LNCAP (cell line): Measurements from ENCODE around the gene NDP.

Experiments used
- CTCF ChIP-seq: fragments of 450-650 bp; IDR thresholded peaks from 2 replicates; pipeline ENCODE4 v1.5.1; 2017; ENCODE audit warnings: mild to moderate bottlenecking

NDP gene

GRCh38 chrX:43958529-43958928 lies 14.7 kb downstream of the NDP start:
- TF ChIP-seq CTCF: peak; percentile 56

GRCh38 chrX:43956034-43956433 lies 17.2 kb downstream of the NDP start:
- no peak for TF ChIP-seq CTCF

GRCh38 chrX:43953218-43953617 lies 20.0 kb downstream of the NDP start:
- no peak for TF ChIP-seq CTCF

- no peak for TF ChIP-seq CTCF
These were observed 23.5 kb downstream of the NDP start for GRCh38 chrX:43949669-43950068.

GRCh38 chrX:43940816-43941474 lies 32.2 kb downstream of the NDP start:
- no peak for TF ChIP-seq CTCF

- peak; percentile 24; the same call in 1 of the 2 replicates for TF ChIP-seq CTCF
These were observed 33.8 kb downstream of the NDP start for GRCh38 chrX:43939187-43939926.

GRCh38 chrX:43910012-43910411 lies 63.2 kb downstream of the NDP start:
- TF ChIP-seq CTCF: no peak
